Daoy (cell line): ENCODE results near the gene INSRR. TPM values are rescaled to one million over a fixed set of nuclear protein-coding genes. Genes with fewer than 3 reads are reported as not detected.
A peak's percentile ranks its signal among the peaks of the same experiment; 100 is the strongest.

Source experiments
- DNase-seq: peaks from one replicate; pipeline ENCODE4 v3.0.0-alpha.2; 2015; ENCODE audit warnings: low read depth
- total RNA-seq: library from RNA; depleted of rRNA; stranded (reverse); fragments of >200 nt; shearing (Covaris generic); gene quantifications from 2 replicates; pipeline ENCODE4 v1.2.3, GENCODE V29; 2014

Gene INSRR
- total RNA-seq, 1 experiment from 2014 or later: not detected

DNA sequence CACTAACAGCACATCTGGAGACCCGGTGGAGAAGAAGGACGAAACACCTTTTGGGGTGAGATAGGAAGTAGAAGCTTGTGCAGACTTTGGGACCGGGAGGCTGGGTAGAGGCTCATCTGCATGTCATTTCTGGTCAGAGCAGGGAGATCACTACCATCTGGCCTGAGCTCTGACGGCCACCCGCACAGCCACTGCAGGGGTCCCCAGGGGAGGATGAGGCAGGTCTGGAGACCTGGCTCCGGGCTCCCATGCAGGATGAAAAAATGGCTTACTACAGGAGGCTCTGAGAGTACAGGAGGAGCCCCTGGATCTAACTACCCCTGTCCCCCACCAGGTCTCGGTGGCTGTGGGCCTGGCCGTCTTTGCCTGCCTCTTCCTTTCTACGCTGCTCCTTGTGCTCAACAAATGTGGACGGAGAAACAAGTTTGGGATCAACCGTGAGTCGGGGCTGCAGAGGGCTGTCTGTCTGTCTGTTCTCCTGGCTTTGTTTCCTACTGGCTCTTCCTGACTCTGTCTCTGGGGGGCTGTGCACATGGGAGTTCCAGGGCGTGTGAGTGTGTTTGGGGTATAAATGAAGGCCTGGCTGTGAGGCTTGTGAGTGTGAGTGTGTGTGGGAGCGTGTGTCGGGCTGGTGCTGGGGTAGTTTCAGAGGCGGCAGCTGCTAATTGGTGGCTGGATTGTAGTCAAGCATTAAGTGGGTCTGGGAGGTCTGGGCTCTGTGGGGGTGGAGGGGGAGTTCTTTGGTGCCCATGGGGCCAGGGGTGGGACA lies 15.8 kb upstream of the INSRR start:
- DNase-seq: no peak

- DNase-seq: no peak
Observed at GRCh38 chr1:156874142-156874541, 15.2 kb upstream of the INSRR start.

- DNase-seq: no peak
Observed at GRCh38 chr1:156873659-156874058, 14.7 kb upstream of the INSRR start.

- DNase-seq: no peak
Observed at GRCh38 chr1:156869455-156869854, 10.5 kb upstream of the INSRR start.

DNA sequence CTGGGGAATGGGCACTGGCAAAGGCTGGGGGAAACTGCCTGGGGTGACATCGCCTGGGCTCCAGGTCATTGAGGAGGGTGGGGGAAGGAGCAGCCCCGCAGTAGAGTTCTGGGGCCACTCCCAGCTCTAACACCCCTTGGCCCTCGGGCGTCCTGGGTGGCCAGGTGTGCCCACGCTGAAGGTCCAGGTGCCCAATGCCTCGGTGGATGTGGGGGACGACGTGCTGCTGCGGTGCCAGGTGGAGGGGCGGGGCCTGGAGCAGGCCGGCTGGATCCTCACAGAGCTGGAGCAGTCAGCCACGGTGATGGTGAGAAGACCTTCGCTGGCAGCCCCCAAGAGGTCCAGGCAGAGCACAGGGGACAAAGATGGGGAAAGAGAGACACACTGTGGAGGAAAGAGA lies 9.4 kb upstream of the INSRR start:
- no peak for DNase-seq

GRCh38 chr1:156866249-156866909 lies 7.5 kb upstream of the INSRR start:
- no peak for DNase-seq

DNA sequence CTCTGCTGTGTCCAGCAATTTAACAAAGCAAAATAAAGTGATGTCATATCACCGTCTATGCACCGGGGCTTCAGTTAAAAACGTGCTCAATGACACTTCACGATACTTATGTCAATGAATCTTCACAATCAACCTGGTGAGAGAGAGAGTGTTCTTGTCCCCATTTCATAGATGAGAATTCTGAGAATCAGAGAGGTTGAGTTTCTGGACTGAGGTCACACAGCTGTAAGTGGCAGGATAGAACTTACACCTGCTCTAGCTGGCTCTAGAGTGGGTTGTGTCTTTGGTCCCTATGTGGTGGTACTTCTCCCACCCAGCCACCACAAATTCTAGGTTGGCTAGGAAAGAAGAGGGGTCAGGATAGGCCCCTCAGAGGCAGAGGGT lies 6.9 kb upstream of the INSRR start:
- no peak for DNase-seq

- DNase-seq: no peak
Observed at GRCh38 chr1:156865258-156865657, 6.3 kb upstream of the INSRR start.

DNA sequence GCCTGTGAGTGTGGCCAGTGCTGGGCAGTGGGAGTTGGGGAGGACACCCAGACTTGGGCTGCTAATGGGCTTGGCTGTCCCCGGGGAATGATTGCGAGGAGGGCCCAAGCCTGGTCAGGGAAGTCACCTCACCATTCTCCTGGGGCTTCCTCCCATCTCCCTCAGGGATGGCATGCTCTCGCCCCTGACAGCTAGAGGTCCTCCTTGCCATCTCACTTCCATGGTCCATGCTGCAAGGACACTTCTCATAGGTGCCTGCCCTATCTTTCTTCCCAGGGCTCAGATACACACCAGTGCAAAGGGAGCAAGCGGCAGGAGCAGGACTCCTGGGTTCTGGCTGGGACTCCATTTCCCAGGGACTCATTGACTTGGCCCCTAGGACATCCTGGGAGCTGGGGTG lies 5.9 kb upstream of the INSRR start:
- no peak for DNase-seq

DNA sequence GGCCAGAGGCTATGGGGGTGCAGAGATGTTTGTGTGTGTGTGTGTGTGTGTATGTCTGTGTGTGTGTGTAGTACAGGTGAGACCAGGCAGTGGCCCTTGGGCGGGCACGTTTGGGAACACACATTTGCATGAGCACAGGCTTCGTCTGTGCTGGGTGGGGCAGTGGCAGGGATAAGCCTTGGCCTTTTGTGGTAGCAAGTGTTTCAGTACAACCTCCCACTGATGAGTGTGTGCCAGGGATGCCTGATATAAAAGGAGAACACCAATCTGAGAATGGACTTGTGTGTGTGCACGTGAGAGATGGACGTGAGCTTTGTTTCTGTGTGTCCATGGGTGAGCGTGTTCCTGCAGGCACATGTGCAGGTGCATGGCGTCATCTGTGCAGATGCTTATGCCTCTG lies 4.7 kb upstream of the INSRR start:
- no peak for DNase-seq

GRCh38 chr1:156862997-156863599 lies 4.2 kb upstream of the INSRR start:
- DNase-seq: no peak

DNA sequence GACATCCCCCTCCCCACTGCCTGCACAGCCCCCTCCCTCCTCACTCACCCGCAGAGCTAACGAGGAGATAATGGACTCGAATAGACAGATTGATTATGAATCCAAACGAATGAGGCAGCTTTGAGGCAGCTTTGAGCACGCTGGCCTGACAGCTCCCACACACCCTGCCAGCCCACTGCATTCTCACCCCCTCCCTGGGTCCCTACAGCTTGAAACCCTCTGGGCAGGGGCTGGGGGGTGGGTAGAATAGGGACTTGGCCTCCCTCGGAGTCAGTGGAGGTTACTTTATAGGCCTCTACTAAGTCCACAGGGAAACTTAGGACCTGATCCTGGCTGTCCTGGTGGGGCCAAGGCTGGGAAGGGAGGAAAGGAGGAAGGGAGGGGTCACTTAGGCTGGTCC lies 3.7 kb upstream of the INSRR start:
- no peak for DNase-seq

GRCh38 chr1:156860628-156861423 lies 1.9 kb upstream of the INSRR start, which contains the start of gene NTRK1:
TSS of gene NTRK1 (plus strand) at chr1:156860865. CDS start at chr1:156860935, 70 bp downstream.
- peak; percentile 62 for DNase-seq

- peak; percentile 70 for DNase-seq
Observed at GRCh38 chr1:156860113-156860627, 1.3 kb upstream of the INSRR start.

DNA sequence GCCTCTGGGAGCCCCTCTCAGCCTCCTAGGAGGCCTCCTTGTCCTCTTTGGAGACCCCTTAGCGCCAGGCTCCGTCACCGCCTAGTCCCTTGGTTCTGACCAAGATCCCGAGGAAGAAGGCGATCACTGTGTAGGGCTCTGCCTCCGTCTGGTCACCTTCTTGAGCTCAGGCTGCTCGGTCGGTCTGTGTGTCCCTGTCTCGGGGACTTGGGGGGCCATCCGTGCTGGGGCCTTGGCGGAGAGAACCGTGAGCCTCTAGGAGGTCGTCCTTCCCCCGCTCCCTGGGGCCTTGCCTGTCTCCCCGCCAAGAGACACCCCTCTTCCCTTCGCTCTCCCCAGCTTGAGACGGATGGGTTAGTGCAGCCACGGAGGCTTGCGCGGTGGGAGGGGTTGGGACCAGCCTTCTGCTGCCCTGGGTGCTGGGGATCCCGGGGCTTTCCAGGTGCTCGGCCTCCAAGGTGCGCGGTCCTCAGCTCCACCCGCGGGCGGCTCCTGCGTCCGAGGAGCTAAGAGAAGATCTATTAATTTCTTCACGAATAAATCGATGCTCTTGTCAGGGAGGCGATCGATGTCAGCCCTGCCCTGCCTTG lies 701 bp upstream of the INSRR start:
- DNase-seq: peak; percentile 50

DNA sequence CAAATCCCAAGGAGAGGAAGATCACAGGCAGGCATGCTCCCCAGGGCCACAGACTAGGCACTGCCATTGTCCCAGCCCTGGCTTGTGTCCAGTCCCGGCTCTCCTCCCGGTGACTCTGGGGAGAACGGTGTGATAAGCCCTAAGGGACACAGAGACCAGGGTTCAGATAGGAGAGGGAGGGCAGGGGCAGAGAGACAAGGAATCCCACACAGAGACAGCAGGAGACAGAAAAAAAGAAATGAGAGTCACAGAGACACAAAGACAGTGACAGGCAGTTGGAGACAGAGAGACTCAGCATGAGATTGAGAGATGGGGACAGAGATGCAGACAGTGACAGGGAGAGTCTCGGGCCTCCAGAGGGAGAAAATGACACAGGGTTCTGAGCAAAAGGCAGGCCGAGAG lies 361 bp downstream of the INSRR start:
- no peak for DNase-seq

DNA sequence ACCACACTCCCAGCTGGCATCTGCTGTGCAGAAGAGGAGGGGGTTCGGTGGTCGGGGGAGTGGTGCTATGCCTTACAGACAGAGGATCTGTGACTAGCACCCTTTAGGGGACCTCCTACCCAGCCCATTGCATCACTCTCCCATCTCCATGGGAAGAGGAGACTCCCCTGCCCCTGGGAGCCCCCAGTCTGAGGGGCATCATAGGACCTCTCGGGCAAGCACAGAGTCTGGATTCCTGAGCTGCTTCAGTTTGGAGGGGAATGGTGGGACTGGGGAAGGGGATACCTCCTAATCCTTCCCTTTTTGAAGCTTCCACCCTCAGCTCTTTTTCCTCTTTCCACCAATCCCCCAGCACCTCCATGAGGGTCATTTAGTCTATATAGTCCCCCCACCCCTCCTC lies 1.4 kb downstream of the INSRR start:
- DNase-seq: no peak

DNA sequence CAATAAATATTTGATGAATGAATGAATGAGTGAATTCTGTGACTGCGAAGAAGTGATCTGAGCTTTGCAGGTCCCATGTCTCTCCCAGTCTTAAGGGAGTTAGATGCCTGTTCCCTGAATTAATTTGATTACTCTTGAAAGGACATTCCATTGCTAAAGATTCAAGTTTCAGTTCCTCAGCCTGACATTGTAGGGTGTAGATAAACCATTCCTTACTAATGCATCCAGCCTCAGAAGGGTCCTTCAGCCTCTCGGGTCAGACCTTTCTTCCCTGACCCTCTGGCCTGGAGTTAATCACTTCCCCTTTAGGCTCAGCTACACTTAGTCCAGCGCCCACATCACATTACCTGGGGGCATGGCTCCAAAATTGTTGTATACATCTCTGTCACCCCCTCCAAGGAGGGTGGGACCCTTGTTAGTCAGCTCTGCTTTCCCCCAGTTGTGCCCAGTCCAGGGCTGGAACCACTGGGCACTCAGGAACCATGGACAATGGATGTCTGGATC lies 2.6 kb downstream of the INSRR start:
- no peak for DNase-seq

- DNase-seq: no peak
Observed at GRCh38 chr1:156854634-156855033, 4.3 kb downstream of the INSRR start.

DNA sequence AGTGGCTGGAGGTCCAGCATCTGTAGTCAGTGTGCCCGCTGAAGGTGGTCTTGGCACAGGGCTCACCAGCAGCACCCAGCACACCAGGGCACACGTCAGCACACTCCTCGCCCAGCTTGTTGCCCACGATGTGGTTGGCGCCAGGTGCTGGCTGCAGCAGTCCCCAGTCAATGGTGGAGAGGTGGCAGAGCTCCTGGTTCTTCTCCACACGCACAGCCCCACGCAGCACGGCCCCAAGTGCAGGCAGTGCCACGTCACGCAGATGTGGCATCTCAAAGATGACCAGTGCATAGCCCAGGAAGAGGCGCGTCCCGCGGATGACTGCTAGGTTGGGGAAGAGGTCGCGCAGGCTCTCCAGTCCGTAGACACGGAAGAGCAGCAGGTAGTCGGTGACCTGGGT lies 5.2 kb downstream of the INSRR start:
- DNase-seq: no peak

DNA sequence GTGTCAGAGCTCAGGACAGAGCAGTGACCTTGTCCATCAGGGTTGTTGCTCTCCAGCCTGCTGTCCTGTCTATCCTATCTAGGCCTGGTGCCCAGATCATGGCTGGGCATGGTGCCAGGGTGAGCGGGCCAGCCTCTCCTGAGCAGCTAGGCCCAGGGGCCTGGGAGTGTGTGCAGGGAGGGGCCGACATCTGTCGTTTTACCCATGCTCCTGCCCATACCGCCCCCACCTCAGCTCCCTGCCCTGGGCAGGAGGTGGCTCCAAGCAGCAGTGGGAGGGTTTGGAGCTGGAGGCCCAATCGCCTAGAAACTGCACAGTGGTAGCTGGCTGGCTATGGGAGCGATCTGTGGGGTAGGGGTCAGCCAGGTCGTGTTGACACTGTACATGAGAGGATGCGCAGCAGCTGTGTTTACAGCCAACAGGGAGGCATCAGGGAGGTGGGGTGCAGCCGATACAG lies 6.5 kb downstream of the INSRR start:
- no peak for DNase-seq
